Sciatic nerve (tissue), 2 donors: ENCODE data around the gene PIK3R2. TPM values are rescaled to one million over a fixed set of nuclear protein-coding genes. Genes with fewer than 3 reads are reported as not detected.

Experiments used
- ATAC-seq: fragments of 200-7000 bp; cut with Tn5 transposase; one replicate; pipeline ENCODE4 v1.9.1; 2020; ENCODE audit warnings: mild to moderate bottlenecking, moderate library complexity
- DNase-seq: peaks from one replicate; pipeline ENCODE4 v3.0.0-alpha.2; 2020; ENCODE audit warnings: low spot score
- intact Hi-C: fragments of 100-400 bp; cut with DNase I; formaldehyde crosslinking; loops from one replicate; pipeline ENCODE4 v1.14.2; 2022
- total RNA-seq: library from RNA; stranded (reverse); fragmentation: NEBNext Ultra II Directional; extraction: Animal tissue kit (Norgen Biotek cat#: 25700); gene quantifications from one replicate; pipeline ENCODE4 v1.2.1, GENCODE V29; 2021
- donor health status: DM: no; HTN: no; CAD: no.
- donor health status: DM: no; HTN: no; CAD: no.

Gene PIK3R2
- total RNA-seq, 1 donor from 2014 or later = 19.5 TPM

DNA sequence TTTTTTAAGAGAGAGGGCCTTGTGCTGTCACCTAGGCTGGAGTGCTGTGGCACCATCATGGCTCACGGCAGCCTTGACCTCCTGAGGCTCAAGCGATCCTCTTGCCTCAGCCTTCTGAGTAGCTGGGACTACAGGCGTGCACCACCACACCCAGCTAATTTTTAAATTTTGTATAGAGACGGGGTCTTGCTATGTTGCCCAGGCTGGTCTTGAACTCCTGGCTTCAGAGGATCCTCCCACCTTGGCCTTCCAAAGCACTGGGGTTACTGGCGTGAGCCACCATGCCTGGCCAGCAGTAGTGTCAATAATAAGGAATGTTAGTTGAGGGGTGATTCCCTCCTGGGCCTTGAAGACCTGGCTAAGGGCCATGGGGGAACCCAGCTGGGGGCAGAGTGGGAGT is 31.8 kb upstream of the PIK3R2 start:
- ATAC-seq (no peak), DNase-seq (no peak)
- intact Hi-C loops = loop anchor here (5.0 kb wide), 1 partner anchor 126 kb away; no protein-coding TSS in a partner anchor

GRCh38 chr19:18122424-18122823 is 30.5 kb upstream of the PIK3R2 start:
- ATAC-seq (no peak), DNase-seq (no peak)
- intact Hi-C loops = loop anchor here (5.0 kb wide), 1 partner anchor 125 kb away; no protein-coding TSS in a partner anchor

GRCh38 chr19:18122860-18123795 is 29.8 kb upstream of the PIK3R2 start:
- ATAC-seq (no peak), DNase-seq (no peak)
- intact Hi-C loops = loop anchor here (5.0 kb wide), 1 partner anchor 124 kb away; no protein-coding TSS in a partner anchor

- ATAC-seq (no peak), DNase-seq (no peak)
- intact Hi-C loops = loop anchor here (5.0 kb wide), 1 partner anchor 123 kb away; no protein-coding TSS in a partner anchor
Observed at GRCh38 chr19:18123819-18124218, 29.1 kb upstream of the PIK3R2 start.

GRCh38 chr19:18126097-18126496 is 26.9 kb upstream of the PIK3R2 start:
- intact Hi-C loops = no loop called here
- DNase-seq (no peak), ATAC-seq (no peak)

DNA sequence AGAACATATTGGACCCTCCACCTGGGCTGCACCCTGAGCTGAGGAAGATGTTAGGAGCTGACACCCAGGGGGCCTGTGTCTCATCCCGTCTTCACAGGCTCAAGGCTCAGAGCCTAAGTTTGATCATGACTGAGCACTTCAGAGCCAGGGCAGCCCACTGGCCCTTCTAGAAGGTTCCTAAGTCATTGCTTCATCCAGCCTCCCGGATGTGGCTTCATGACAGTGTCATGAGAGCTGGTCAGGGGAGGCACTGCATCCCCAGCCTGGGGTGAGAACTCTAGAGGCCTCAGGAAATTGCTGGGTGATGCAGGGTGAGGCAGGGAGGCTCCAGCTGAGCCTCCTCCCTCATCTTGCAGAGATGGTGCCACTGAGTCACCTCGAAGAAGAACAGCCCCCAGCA is 24.9 kb upstream of the PIK3R2 start:
- no peak for DNase-seq
- intact Hi-C loops = no loop called here
- no peak for ATAC-seq

DNA sequence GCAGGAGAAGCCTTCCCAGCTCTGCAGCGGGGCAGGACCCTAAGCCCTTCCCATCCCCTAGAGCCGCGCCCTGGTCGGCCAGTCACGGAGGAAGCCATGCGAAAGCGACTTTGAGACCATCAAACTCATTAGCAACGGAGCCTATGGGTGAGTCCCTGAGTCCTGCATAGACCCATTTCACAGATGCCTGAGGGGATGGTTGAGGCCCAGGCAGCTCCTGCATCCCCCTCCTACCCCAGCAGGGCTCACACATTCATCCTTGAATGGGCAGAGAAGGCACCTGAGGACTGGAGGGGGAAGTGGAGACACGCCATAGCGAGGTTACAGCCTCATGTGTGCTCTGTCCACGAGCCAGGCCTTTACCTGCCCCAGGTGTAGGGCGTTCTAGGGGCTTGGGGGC is 24.2 kb upstream of the PIK3R2 start:
- DNase-seq = no peak
- no peak for ATAC-seq
- intact Hi-C loops = no loop called here

DNA sequence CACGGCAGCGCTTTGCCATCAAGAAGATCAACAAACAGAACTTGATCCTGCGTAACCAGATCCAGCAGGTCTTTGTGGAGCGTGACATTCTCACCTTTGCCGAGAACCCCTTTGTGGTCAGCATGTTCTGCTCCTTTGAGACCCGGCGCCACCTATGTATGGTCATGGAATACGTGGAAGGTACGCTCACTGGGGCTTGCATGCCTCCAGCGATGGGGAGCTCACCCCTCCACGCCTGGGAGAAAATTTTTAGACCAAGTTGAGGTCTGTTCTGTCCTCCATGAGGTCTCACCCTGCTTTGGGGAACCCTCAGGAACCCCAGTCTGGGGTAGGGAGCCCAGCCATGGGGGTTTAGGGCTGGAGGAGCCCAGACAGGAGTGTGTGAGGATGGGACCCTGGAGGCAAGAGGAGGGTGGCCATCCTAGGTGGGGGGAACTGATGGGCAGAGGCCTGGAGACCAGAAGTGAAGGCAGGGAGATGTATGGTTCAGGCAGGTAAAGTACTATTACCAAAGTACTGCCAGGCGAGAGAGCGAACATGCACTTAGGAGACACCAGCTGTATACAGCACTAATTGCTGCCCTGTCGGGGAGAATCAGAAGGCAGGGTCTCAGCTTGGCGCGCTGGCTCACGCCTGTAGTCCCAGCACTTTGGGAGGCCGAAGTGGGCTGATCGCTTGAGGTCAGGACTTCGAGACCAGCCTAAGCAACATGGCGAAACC is 22.3 kb upstream of the PIK3R2 start:
- DNase-seq = no peak
- intact Hi-C loops = no loop called here
- no peak for ATAC-seq

DNA sequence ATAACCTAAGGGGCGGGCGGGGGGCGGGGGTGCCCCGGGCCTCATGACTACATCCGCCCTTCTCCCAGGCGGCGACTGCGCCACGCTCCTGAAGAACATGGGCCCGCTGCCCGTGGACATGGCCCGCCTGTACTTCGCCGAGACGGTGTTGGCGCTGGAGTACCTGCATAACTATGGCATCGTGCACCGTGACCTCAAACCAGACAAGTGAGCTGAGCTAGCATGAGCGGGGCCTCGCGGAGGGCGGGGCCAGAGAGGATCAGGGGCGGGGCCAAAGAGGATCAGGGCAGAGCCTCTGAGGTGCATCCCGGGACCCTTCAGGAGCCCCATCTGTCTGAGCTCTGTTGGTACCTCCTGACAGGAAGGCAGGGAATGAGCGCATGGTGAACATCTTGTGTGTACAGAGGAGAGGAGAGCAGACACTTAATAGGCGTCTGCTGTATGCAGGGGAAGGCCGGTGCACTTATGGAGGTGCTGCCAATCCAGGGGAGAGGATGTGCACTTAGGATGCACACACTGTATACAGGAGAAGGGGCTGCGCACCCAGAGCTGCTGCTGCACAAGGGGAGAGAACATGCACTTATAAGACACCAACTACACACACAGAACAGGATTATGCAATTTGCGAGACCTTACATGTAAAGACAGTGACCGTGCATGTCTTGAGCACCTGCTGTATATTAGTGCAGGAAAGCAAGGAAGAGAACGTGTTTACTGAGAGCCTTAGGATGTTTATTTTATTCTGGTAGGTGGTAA is 20.9 kb upstream of the PIK3R2 start:
- intact Hi-C loops = no loop called here
- ATAC-seq (no peak), DNase-seq (no peak)

DNA sequence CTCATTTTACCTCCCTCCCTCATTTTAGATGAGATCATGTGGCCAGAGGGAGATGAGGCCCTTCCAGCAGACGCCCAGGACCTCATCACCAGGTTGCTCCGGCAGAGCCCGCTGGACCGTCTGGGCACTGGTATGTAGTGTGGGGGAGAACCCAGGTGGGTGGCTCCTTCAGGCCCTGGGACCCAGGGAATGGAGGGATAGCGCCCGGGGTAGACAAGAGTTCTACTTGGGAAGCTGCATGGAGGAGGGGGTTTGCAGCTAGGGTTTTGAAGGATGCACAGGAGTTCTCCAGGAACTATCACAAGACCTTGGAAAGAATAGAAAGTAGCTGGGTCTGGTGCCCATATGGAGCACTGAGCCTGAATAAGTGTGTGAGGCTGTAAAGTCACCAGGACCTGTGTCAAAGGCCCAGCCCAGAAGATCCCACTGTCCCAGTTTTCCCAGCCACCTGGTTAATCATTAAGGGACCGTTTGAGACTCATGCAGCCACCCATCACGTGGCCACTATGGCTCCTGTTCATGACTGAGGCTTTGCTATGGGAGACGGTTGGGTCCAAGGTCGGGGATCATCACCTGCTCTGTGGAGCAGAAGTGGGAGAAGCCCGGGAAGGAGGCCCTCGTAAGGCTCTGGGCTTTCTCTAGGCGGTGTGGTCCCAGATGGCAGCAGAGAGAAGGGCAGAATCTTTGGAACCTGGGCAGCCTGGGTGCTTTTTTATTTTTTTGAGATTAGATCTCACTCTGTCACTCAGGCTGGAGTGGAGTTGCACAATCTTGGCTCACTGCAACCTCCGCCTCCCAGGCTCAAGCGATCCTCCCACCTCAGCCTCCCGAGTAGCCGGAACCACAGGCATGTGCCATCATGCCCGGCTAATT is 17.0 kb upstream of the PIK3R2 start:
- DNase-seq (no peak), ATAC-seq (no peak)
- intact Hi-C loops = no loop called here

- intact Hi-C loops = no loop called here
- ATAC-seq = no peak
Observed at GRCh38 chr19:18137242-18137641, 15.7 kb upstream of the PIK3R2 start.

DNA sequence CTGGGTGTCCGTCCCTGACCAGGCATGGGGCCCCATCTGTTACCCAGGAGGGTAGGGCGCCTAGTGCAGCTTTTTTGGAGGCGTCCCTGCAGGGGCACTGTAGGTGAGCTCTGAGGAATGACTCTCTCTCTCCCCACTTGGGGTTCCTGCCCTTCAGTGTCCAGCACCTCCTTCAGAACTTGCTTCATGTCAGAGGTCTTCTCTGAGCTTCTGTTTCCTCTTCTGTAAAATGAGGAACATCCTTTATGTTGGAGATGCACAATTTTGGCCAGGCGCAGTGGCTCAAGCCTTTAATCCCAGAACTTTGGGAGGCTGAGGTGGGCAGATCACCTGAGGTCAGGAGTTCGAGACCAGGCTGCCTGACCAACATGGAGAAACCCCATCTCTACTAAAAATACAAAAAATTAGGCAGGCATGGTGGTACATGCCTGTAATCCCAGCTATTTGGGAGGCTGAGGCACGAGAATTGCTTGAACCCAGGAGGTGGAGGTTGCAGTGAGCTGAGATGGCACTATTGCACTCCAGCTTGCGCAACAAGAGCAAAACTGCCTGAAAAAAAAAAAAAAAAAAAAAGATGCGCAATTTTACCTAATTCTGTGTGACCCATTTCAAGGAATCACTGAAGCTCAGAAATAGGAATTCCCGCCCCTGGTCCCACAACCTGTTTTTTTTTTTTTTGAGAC is 15.2 kb upstream of the PIK3R2 start:
- ATAC-seq (no peak), DNase-seq (no peak)
- intact Hi-C loops = no loop called here

More at GRCh38 chr19:18137242-18137641, 15.7 kb upstream of the PIK3R2 start:
- no peak for DNase-seq

DNA sequence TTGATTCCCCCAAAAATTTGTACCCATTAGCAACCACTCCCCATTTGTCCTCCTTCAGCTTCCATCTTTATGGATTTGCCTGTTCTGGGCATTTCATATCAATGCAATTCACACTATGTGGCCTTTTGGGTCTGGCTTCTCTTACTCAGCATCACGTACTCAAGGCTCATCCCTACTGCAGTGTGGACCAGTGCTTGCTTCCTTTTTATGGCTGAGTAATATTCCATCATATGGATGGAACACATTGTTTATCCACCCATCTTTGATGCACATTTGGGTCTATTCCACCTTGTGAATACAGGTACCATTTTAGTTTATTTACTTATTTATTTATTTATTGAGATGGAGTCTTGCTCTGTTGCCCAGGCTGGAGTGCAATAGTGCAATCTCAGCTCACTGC is 12.5 kb upstream of the PIK3R2 start:
- no peak for ATAC-seq
- intact Hi-C loops = no loop called here
- no peak for DNase-seq

DNA sequence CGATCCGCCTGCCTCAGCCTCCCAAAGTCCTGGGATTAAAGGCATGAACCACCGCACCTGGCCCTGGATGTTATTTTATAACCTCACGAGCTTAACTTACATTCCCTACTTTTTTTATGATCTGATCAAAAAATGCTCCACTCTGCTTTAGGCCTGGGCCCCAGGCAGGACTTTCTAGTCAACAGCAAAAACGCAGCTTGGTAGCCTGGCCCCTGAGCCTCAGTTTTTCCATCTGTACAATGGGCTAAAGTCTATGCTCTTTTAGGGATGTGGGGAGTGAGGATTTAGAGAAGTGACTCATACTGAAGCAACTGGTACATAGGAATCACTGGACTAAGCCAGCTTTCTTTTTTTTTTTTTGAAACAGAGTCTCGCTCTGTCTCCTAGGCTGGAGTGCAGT is 11.9 kb upstream of the PIK3R2 start:
- intact Hi-C loops = no loop called here
- ATAC-seq (no peak), DNase-seq (no peak)

GRCh38 chr19:18143902-18144301 is 9.1 kb upstream of the PIK3R2 start:
- intact Hi-C loops = no loop called here

GRCh38 chr19:18144361-18144760 is 8.6 kb upstream of the PIK3R2 start:
- no peak for ATAC-seq
- intact Hi-C loops = no loop called here
- DNase-seq = no peak

More at GRCh38 chr19:18143902-18144301, 9.1 kb upstream of the PIK3R2 start:
- ATAC-seq (no peak), DNase-seq (no peak)

DNA sequence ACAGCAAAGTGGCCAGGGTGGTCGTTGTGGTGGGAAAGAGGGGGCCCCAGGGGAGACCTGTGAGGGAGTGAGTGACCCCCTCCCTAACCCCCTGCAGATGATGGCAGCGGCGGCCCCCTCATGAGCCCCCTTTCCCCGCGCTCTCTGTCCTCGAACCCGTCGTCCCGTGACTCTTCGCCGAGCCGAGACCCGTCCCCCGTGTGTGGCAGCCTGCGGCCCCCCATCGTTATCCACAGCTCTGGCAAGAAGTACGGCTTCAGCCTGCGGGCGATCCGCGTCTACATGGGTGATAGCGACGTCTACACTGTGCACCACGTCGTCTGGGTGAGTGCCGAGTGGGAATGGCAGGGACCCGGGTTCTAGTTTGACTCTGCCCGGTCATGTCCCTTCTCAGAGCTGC is 8.1 kb upstream of the PIK3R2 start:
- ATAC-seq (no peak), DNase-seq (no peak)
- intact Hi-C loops = no loop called here
